ENCODE results near the gene SMARCE1.

The SMARCE1 gene

GRCh38 chr17:40645291-40645690, 2.3 kb downstream of the SMARCE1 start:
- no peak for DNase-seq

GRCh38 chr17:40637931-40638330, 9.7 kb downstream of the SMARCE1 start:
- DNase-seq, result no peak

GRCh38 chr17:40633871-40634270, 13.7 kb downstream of the SMARCE1 start:
- DNase-seq, result no peak

- no peak for DNase-seq
These were observed 15.4 kb downstream of the SMARCE1 start for GRCh38 chr17:40632216-40632615.

GRCh38 chr17:40629842-40630241, 17.8 kb downstream of the SMARCE1 start:
- DNase-seq, result no peak

- DNase-seq, result no peak
These were observed 22.3 kb downstream of the SMARCE1 start for GRCh38 chr17:40625311-40625710.

GRCh38 chr17:40623419-40624210, 24.0 kb downstream of the SMARCE1 start:
- no peak for DNase-seq

- no peak for DNase-seq
These were observed 25.1 kb downstream of the SMARCE1 start for GRCh38 chr17:40622509-40622928.

GRCh38 chr17:40621578-40621977, 26.0 kb downstream of the SMARCE1 start:
- no peak for DNase-seq

GRCh38 chr17:40621019-40621418, 26.6 kb downstream of the SMARCE1 start:
- DNase-seq, result no peak

GRCh38 chr17:40618754-40619625, 28.6 kb downstream of the SMARCE1 start:
- no peak for DNase-seq

GRCh38 chr17:40617678-40618240, 29.9 kb downstream of the SMARCE1 start:
- no peak for DNase-seq

- no peak for DNase-seq
These were observed 31.0 kb downstream of the SMARCE1 start for GRCh38 chr17:40616592-40616991.

- DNase-seq, result no peak
These were observed 31.7 kb downstream of the SMARCE1 start for GRCh38 chr17:40615841-40616476.

GRCh38 chr17:40615068-40615840, 32.4 kb downstream of the SMARCE1 start:
- no peak for DNase-seq

- DNase-seq, result no peak
These were observed 33.1 kb downstream of the SMARCE1 start for GRCh38 chr17:40614431-40615067.

- DNase-seq, result no peak
These were observed 34.0 kb downstream of the SMARCE1 start for GRCh38 chr17:40613467-40614154.

- no peak for DNase-seq
These were observed 34.9 kb downstream of the SMARCE1 start for GRCh38 chr17:40612599-40613244.

- DNase-seq, result no peak
These were observed 35.7 kb downstream of the SMARCE1 start for GRCh38 chr17:40611840-40612474.

- no peak for DNase-seq
These were observed 37.3 kb downstream of the SMARCE1 start for GRCh38 chr17:40610359-40610758.

Measured in NCI-H1694 treated with DMSO at 0.1 percent for 48 hours (cell line).